IMR-90 (cell line): ENCODE data around the gene TCF7L2. TPM values are rescaled to one million over a fixed set of nuclear protein-coding genes. Genes with fewer than 3 reads are reported as not detected.

ENCODE experiments used
- ATAC-seq: fragments of 200-7000 bp; cut with Tn5 transposase; 2 replicates; pipeline ENCODE4 v1.9.1; 2020; ENCODE audit warnings: low read depth, mild to moderate bottlenecking, moderate library complexity
- BruUV-seq: library from RNA; stranded (reverse); fragments of 400-500 nt; replicated peaks from 2 replicates; lab custom pipeline; 2021; lab: Mats Ljungman, UMichigan
- CTCF ChIA-PET: fragments of 300-600 bp; formaldehyde crosslinking; extraction: SDS; loops from one replicate; lab custom pipeline; 2021; ENCODE audit warnings: antibody characterized with exemption; lab: Yijun Ruan, JAX
- POLR2A ChIA-PET: fragments of 300-600 bp; sonication (Branson Sonifier 250); formaldehyde crosslinking; loops from one replicate; lab custom pipeline; 2022; ENCODE audit warnings: antibody characterized with exemption; ENCODE audit not compliant: unreplicated experiment; lab: Charles Lee
- DNase-seq: peaks from one replicate; pipeline ENCODE4 v3.0.0; 2013
- H2AFZ ChIP-seq: replicated peaks from 2 replicates; pipeline ENCODE3; 2013; ENCODE audit warnings: low read length, mild to moderate bottlenecking; ENCODE audit not compliant: poor library complexity
- H2AK5ac ChIP-seq: 2 replicates; pipeline ENCODE4 v1.6.1; 2013; ENCODE audit warnings: low read depth, low read length, inconsistent platforms
- H2AK9ac ChIP-seq: replicated peaks from 2 replicates; pipeline ENCODE3; 2013; ENCODE audit warnings: mild to moderate bottlenecking, low read depth, low read length, moderate library complexity; ENCODE audit not compliant: poor library complexity
- H2BK120ac ChIP-seq: 2 replicates; pipeline ENCODE4 v1.6.1; 2013; ENCODE audit warnings: low read depth, low read length, inconsistent platforms
- H2BK15ac ChIP-seq: 3 replicates; pipeline ENCODE4 v1.6.1; 2013; ENCODE audit warnings: low read depth, low read length, inconsistent platforms
- H2BK20ac ChIP-seq: 2 replicates; pipeline ENCODE4 v1.6.1; 2013; ENCODE audit warnings: low read depth, mild to moderate bottlenecking, inconsistent platforms, low read length, moderate library complexity
- H2BK5ac ChIP-seq: 2 replicates; pipeline ENCODE4 v1.6.1; 2013; ENCODE audit warnings: mild to moderate bottlenecking, low read depth, low read length, inconsistent platforms; ENCODE audit not compliant: poor library complexity, severe bottlenecking
- H3K14ac ChIP-seq: replicated peaks from 2 replicates; pipeline ENCODE4 v1.6.1; 2013; ENCODE audit warnings: low read depth, low read length, inconsistent platforms
- H3K18ac ChIP-seq: 2 replicates; pipeline ENCODE4 v1.6.1; 2013; ENCODE audit warnings: low read depth, low read length, control low read depth
- H3K23ac ChIP-seq: 2 replicates; pipeline ENCODE4 v1.6.1; 2013; ENCODE audit warnings: low read depth, low read length, inconsistent platforms
- H3K27ac ChIP-seq: 2 replicates; pipeline ENCODE4 v1.5.1; 2013; ENCODE audit warnings: mild to moderate bottlenecking, control low read depth, low read length; ENCODE audit not compliant: insufficient read depth
- H3K27me3 ChIP-seq: 2 replicates; pipeline ENCODE4 v1.6.1; 2013; ENCODE audit warnings: low read length; ENCODE audit not compliant: control insufficient read depth, insufficient read depth
- H3K36me3 ChIP-seq: 2 replicates; pipeline ENCODE4 v1.6.1; 2013; ENCODE audit warnings: low read length, mixed read lengths; ENCODE audit not compliant: control insufficient read depth, insufficient read depth
- H3K4ac ChIP-seq: 2 replicates; pipeline ENCODE4 v1.6.1; 2013; ENCODE audit warnings: low read depth, low read length, inconsistent platforms
- H3K4me1 ChIP-seq: 2 replicates; pipeline ENCODE4 v1.6.1; 2013; ENCODE audit warnings: low read length, mixed read lengths; ENCODE audit not compliant: control insufficient read depth, insufficient read depth
- H3K4me2 ChIP-seq: 2 replicates; pipeline ENCODE4 v1.6.1; 2013; ENCODE audit warnings: low read depth, mild to moderate bottlenecking, control low read depth, low read length, moderate library complexity
- H3K4me3 ChIP-seq: 2 replicates; pipeline ENCODE4 v1.5.1; 2013; ENCODE audit warnings: low read depth, mild to moderate bottlenecking, control low read depth, low read length, moderate library complexity; ENCODE audit not compliant: insufficient read depth
- H3K56ac ChIP-seq: 2 replicates; pipeline ENCODE4 v1.6.1; 2013; ENCODE audit warnings: low read length, inconsistent platforms; ENCODE audit not compliant: insufficient read depth; ENCODE audit errors: extremely low read depth
- H3K79me1 ChIP-seq, 2 experiments: 2 replicates each; pipeline ENCODE4 v1.6.1; 2013; ENCODE audit warnings: low read length in 2 of 2, inconsistent platforms in 1 of 2, low read depth in 1 of 2
- H3K9ac ChIP-seq: 2 replicates; pipeline ENCODE4 v1.6.1; 2013; ENCODE audit warnings: low read depth, low read length, control low read depth
- H3K9me1 ChIP-seq: 2 replicates; pipeline ENCODE4 v1.6.1; 2013; ENCODE audit warnings: low read length, inconsistent platforms; ENCODE audit not compliant: insufficient read depth
- H3K9me3 ChIP-seq: 2 replicates; pipeline ENCODE4 v1.6.1; 2013; ENCODE audit warnings: low read length; ENCODE audit not compliant: control insufficient read depth, insufficient read depth
- H4K20me1 ChIP-seq: 2 replicates; pipeline ENCODE4 v1.6.1; 2013; ENCODE audit warnings: low read length, inconsistent platforms; ENCODE audit not compliant: insufficient read depth
- H4K5ac ChIP-seq: 2 replicates; pipeline ENCODE4 v1.6.1; 2013; ENCODE audit warnings: mild to moderate bottlenecking, low read depth, low read length, control low read depth
- H4K8ac ChIP-seq, 2 experiments: 2 replicates each; pipeline ENCODE4 v1.6.1; 2013; ENCODE audit warnings: low read depth in 2 of 2, low read length in 2 of 2, control low read depth in 1 of 2, inconsistent platforms in 1 of 2
- H4K91ac ChIP-seq: 2 replicates; pipeline ENCODE4 v1.6.1; 2013; ENCODE audit warnings: low read depth, low read length, inconsistent platforms; ENCODE audit not compliant: insufficient read depth
- BHLHE40 ChIP-seq: fragments of 150-350 bp; IDR thresholded peaks from 2 replicates; pipeline ENCODE4 v1.6.1; 2016; ENCODE audit warnings: mild to moderate bottlenecking, low read depth, low read length
- CEBPB ChIP-seq: IDR thresholded peaks from 2 replicates; pipeline ENCODE4 v1.6.1; 2012; ENCODE audit warnings: low read depth, low read length, improper control_type of control experiment
- CHD1 ChIP-seq: IDR thresholded peaks from 2 replicates; pipeline ENCODE4 v1.6.1; 2012; ENCODE audit warnings: low read depth, low read length, improper control_type of control experiment
- FOS ChIP-seq: fragments of 150-350 bp; IDR thresholded peaks from 2 replicates; pipeline ENCODE4 v1.6.1; 2016; ENCODE audit warnings: low read depth, low read length
- MAFK ChIP-seq: IDR thresholded peaks from 2 replicates; pipeline ENCODE4 v1.6.1; 2012; ENCODE audit warnings: low read depth, low read length, improper control_type of control experiment
- MAZ ChIP-seq: IDR thresholded peaks from 2 replicates; pipeline ENCODE4 v1.6.1; 2012; ENCODE audit warnings: low read depth, mild to moderate bottlenecking, low read length, improper control_type of control experiment, moderate library complexity, borderline replicate concordance
- MXI1 ChIP-seq: IDR thresholded peaks from 2 replicates; pipeline ENCODE4 v1.6.1; 2012; ENCODE audit warnings: low read depth, mild to moderate bottlenecking, low read length, moderate library complexity, borderline replicate concordance
- NFE2L2 ChIP-seq: fragments of 150-350 bp; IDR thresholded peaks from 2 replicates; pipeline ENCODE4 v1.6.1; 2016; ENCODE audit warnings: low read depth, mild to moderate bottlenecking, low read length
- POLR2A ChIP-seq: IDR thresholded peaks from 2 replicates; pipeline ENCODE4 v1.6.1; 2012; ENCODE audit warnings: mild to moderate bottlenecking, low read depth, low read length
- RAD21 ChIP-seq: IDR thresholded peaks from 2 replicates; pipeline ENCODE4 v1.6.1; 2012; ENCODE audit warnings: low read length, improper control_type of control experiment
- RCOR1 ChIP-seq: IDR thresholded peaks from 2 replicates; pipeline ENCODE4 v1.6.1; 2012; ENCODE audit warnings: mild to moderate bottlenecking, low read length, improper control_type of control experiment; ENCODE audit not compliant: insufficient replicate concordance
- RFX5 ChIP-seq: IDR thresholded peaks from 2 replicates; pipeline ENCODE4 v1.8.0; 2012; ENCODE audit warnings: low read depth, mild to moderate bottlenecking, low read length, moderate library complexity
- SMC3 ChIP-seq: fragments of 150-350 bp; IDR thresholded peaks from 2 replicates; pipeline ENCODE4 v1.6.1; 2016; ENCODE audit warnings: low read depth, mild to moderate bottlenecking, antibody characterized with exemption, low read length, moderate library complexity
- WGBS, 2 experiments: methylation state at CpG; one replicate each; pipeline versions ENCODE4 v1.1.5 to v1.1.7; 2013; ENCODE audit warnings: missing lambda C conversion rate in 2 of 2; ENCODE audit not compliant: insufficient read length in 1 of 2; ENCODE audit errors: extremely low coverage in 2 of 2; 5-methylcytosine and 5-hydroxymethylcytosine counted together
- dilution Hi-C: fragments of 300-500 bp; cut with HindIII; formaldehyde crosslinking; loops from one replicate; pipeline ENCODE4 v1.14.3; 2018; ENCODE audit warnings: low sequenced_read_pairs; ENCODE audit not compliant: unreplicated experiment
- in situ Hi-C: fragments of 300-500 bp; cut with MboI; formaldehyde crosslinking; loops from 3 replicates; pipeline ENCODE4 v1.14.3; 2019; ENCODE audit warnings: low sequenced_read_pairs, inconsistent platforms, mixed read lengths
- intact Hi-C: fragments of 100-400 bp; cut with micrococcal nuclease; formaldehyde crosslinking; loops from 2 replicates; pipeline ENCODE4 v1.10.0; 2022
- polyA plus RNA-seq, 3 experiments: library from polyadenylated mRNA; depleted of rRNA; stranded (reverse); fragments of >200 nt; gene quantifications; 2 replicates each; pipeline ENCODE4 v1.2.3, GENCODE V29; 2012; ENCODE audit warnings: low replicate concordance in 1 of 3
- total RNA-seq: library from RNA; depleted of rRNA; stranded (reverse); fragments of >200 nt; gene quantifications from 2 replicates; pipeline ENCODE4 v1.2.3, GENCODE V29; 2012
- TF ChIP-seq, protein P1 (sequence below): conservative IDR thresholded peaks from 2 replicates; pipeline ENCODE4 v1.5.1; 2012; ENCODE audit warnings: mild to moderate bottlenecking, low read depth, low read length, improper control_type of control experiment
- TF ChIP-seq, protein P2 (sequence below): fragments of 150-350 bp; IDR thresholded peaks from 2 replicates; pipeline ENCODE4 v1.6.1; 2017; ENCODE audit warnings: mild to moderate bottlenecking, antibody characterized with exemption, low read length, low read depth
- TF ChIP-seq, protein P3 (sequence below): fragments of 150-350 bp; IDR thresholded peaks from 2 replicates; pipeline ENCODE4 v1.6.1; 2016; ENCODE audit warnings: low read depth, mild to moderate bottlenecking, low read length, moderate library complexity, borderline replicate concordance

Gene TCF7L2
- total and polyA plus RNA-seq, 2 of the 4 experiments (the other 2 are of a cell fraction): 1.3 to 12.2 TPM

DNA sequence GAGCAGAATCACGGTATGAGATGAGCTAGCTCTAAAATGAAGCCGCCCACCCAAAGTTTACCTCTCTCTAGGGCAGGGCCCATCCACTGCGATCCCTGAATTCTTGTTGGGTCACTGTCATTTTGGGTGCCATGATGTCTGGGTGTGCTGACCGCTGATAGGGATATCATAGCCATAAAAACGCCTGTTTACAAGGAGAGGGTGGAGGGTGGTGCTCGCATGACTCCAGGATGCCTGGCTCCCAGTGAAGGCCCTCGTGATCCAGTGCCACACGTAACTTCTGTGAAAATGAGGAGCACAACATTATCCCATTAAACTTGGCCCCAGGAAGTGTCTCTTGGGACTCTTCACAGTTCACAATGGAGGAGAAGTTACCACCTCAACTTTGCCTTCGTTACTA is 139.5 kb downstream of the TCF7L2 start:
- Histone ChIP-seq H3K36me3 (peaks cover 5% of the 10 kb centered on the region), H3K9me1 (peaks cover 16% of the 10 kb centered on the region), H2AK5ac (peak overlapping the region; percentile 13; the same call in 1 of the 2 replicates), H4K8ac (no peak overlapping the region), H2BK120ac (no peak overlapping the region), H2AFZ (no peak overlapping the region), H3K27me3 (no peaks in the 10 kb centered on the region), H3K4me3 (no peak overlapping the region), H3K18ac (no peak overlapping the region), H2BK15ac (no peak overlapping the region), H4K20me1 (no peaks in the 10 kb centered on the region; the same call in 1 of the 2 replicates), H3K23ac (no peak overlapping the region), H3K14ac (no peak overlapping the region), H2BK5ac (no peak overlapping the region), H3K79me1 (peaks cover 32 to 51% of the 10 kb centered on the region in 2 experiments), H3K9ac (no peak overlapping the region), H3K4ac (no peak overlapping the region; the same call in 1 of the 2 replicates), H3K4me1 (peaks cover 18% of the 10 kb centered on the region), H2BK20ac (no peak overlapping the region), H3K27ac (no peak overlapping the region), H4K91ac (peak overlapping the region; percentile 45), H3K9me3 (no peaks in the 10 kb centered on the region), H4K5ac (no peak overlapping the region), H2AK9ac (no peak overlapping the region), H3K56ac (no peak overlapping the region), H3K4me2 (no peak overlapping the region)
- CTCF ChIA-PET: no interaction called here
- intact Hi-C loops: no loop called here
- dilution Hi-C loops: no loop called here
- POLR2A ChIA-PET: no interaction called here
- in situ Hi-C loops: no loop called here
- TF ChIP-seq FOS: no peak
- no peak for TF ChIP-seq MAFK
- TF ChIP-seq, protein P1, sequence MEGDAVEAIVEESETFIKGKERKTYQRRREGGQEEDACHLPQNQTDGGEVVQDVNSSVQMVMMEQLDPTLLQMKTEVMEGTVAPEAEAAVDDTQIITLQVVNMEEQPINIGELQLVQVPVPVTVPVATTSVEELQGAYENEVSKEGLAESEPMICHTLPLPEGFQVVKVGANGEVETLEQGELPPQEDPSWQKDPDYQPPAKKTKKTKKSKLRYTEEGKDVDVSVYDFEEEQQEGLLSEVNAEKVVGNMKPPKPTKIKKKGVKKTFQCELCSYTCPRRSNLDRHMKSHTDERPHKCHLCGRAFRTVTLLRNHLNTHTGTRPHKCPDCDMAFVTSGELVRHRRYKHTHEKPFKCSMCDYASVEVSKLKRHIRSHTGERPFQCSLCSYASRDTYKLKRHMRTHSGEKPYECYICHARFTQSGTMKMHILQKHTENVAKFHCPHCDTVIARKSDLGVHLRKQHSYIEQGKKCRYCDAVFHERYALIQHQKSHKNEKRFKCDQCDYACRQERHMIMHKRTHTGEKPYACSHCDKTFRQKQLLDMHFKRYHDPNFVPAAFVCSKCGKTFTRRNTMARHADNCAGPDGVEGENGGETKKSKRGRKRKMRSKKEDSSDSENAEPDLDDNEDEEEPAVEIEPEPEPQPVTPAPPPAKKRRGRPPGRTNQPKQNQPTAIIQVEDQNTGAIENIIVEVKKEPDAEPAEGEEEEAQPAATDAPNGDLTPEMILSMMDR: no peak
- TF ChIP-seq MAZ: no peak
- TF ChIP-seq, protein P2, sequence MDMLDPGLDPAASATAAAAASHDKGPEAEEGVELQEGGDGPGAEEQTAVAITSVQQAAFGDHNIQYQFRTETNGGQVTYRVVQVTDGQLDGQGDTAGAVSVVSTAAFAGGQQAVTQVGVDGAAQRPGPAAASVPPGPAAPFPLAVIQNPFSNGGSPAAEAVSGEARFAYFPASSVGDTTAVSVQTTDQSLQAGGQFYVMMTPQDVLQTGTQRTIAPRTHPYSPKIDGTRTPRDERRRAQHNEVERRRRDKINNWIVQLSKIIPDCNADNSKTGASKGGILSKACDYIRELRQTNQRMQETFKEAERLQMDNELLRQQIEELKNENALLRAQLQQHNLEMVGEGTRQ: no peak
- no peak for TF ChIP-seq CEBPB
- no peak for TF ChIP-seq RAD21
- TF ChIP-seq, protein P3, sequence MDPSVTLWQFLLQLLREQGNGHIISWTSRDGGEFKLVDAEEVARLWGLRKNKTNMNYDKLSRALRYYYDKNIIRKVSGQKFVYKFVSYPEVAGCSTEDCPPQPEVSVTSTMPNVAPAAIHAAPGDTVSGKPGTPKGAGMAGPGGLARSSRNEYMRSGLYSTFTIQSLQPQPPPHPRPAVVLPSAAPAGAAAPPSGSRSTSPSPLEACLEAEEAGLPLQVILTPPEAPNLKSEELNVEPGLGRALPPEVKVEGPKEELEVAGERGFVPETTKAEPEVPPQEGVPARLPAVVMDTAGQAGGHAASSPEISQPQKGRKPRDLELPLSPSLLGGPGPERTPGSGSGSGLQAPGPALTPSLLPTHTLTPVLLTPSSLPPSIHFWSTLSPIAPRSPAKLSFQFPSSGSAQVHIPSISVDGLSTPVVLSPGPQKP: no peak
- no peak for TF ChIP-seq CHD1
- TF ChIP-seq NFE2L2: no peak
- no peak for TF ChIP-seq POLR2A
- no peak for TF ChIP-seq RFX5
- no peak for TF ChIP-seq SMC3
- no peak for TF ChIP-seq BHLHE40
- no peak for TF ChIP-seq RCOR1
- no peak for TF ChIP-seq MXI1
- no TSS peak for BruUV-seq
- ATAC-seq (no peak), DNase-seq (no peak)
- no CpG with 5 or more reads among the region's 9 CpGs for WGBS, 2 experiments
